Muscle of leg (tissue), 11 donors: ENCODE results near the gene PPP1R3A. TPM values are rescaled to one million over a fixed set of nuclear protein-coding genes. Genes with fewer than 3 reads are reported as not detected.

Experiments
- DNase-seq: peaks from one replicate; pipeline ENCODE4 v3.0.0; 2013
- H3K27ac ChIP-seq: one replicate; pipeline ENCODE4 v1.5.1; 2013; ENCODE audit warnings: mild to moderate bottlenecking, low read length, control low read depth
- H3K27me3 ChIP-seq: one replicate; pipeline ENCODE4 v1.6.1; 2013; ENCODE audit warnings: low read length; ENCODE audit not compliant: control insufficient read depth, insufficient read depth
- H3K36me3 ChIP-seq: one replicate; pipeline ENCODE4 v1.6.1; 2013; ENCODE audit warnings: low read length; ENCODE audit not compliant: control insufficient read depth, insufficient read depth
- H3K4me1 ChIP-seq: one replicate; pipeline ENCODE4 v1.6.1; 2013; ENCODE audit warnings: low read length; ENCODE audit not compliant: control insufficient read depth, insufficient read depth
- H3K4me3 ChIP-seq: one replicate; pipeline ENCODE4 v1.5.1; 2013; ENCODE audit warnings: low read length, control low read depth
- H3K9me3 ChIP-seq: replicated peaks from 2 replicates; pipeline ENCODE4 v1.6.1; 2013; ENCODE audit warnings: low read depth, low read length; ENCODE audit not compliant: control insufficient read depth
- whole genome bisulfite sequencing: methylation state at CpG from one replicate; pipeline ENCODE4 v1.1.5; 2013; ENCODE audit warnings: missing lambda C conversion rate; ENCODE audit not compliant: insufficient coverage; 5-methylcytosine and 5-hydroxymethylcytosine counted together
- polyA plus RNA-seq, 8 donors: library from polyadenylated mRNA; unstranded; fragments of 120-200 nt; gene quantifications; one replicate each; pipeline versions ENCODE4 v1.2.1 to v1.2.3, GENCODE V29; 2013; ENCODE audit warnings: inconsistent platforms in 1 of 8, low replicate concordance in 1 of 8; ENCODE audit not compliant: insufficient read length in 8 of 8, insufficient read depth in 1 of 8
- total RNA-seq: library from RNA; stranded (reverse); fragments of 120-200 nt; gene quantifications from one replicate; pipeline ENCODE4 v1.2.4, GENCODE V29; 2013

PPP1R3A gene
- total and polyA plus RNA-seq, 9 donors, result 18.2 to 63.4 (median 36.0) TPM

GRCh38 chr7:113890331-113891030, 28.3 kb downstream of the PPP1R3A start:
- no CpG with 5 or more reads among the region's 2 CpGs for WGBS
- no peak for DNase-seq
- H3K9me3 ChIP-seq, result no peaks in the 10 kb centered on the region
- no peak overlapping the region for H3K4me3 ChIP-seq
- no peaks in the 10 kb centered on the region for H3K4me1 ChIP-seq
- H3K27ac ChIP-seq, result no peak overlapping the region
- H3K36me3 ChIP-seq, result no peaks in the 10 kb centered on the region
- H3K27me3 ChIP-seq, result no peaks in the 10 kb centered on the region

GRCh38 chr7:113883096-113883495, 35.7 kb downstream of the PPP1R3A start:
- DNase-seq, result peak; percentile 71
- Histone ChIP-seq H3K4me1 (peaks cover 2% of the 10 kb centered on the region), H3K27ac (no peak overlapping the region), H3K27me3 (no peaks in the 10 kb centered on the region), H3K4me3 (no peak overlapping the region), H3K9me3 (no peaks in the 10 kb centered on the region), H3K36me3 (no peaks in the 10 kb centered on the region)
- WGBS, result no CpG with 5 or more reads among the region's 1 CpG

DNA sequence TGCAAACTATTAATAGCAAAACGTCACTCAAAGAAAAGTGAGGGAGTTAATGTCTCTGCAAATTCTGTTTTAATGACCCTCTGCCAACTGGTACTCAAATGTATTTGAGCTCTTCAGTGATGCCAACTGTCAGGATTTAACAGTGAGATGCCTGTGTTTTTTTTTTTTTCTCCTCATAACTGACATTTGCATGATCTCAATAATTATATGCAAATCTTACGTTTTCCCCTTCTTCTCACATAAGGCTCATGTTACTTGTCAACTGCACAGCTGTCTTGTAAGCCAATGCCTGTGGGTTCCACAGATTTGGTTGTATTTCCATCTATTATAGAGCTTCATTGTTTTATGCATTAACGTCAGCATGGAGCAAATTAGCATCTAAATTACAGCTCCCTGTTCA, 38.2 kb downstream of the PPP1R3A start:
- DNase-seq, result peak; percentile 15
- peaks cover 2% of the 10 kb centered on the region for H3K4me1 ChIP-seq
- no peaks in the 10 kb centered on the region for H3K9me3 ChIP-seq
- H3K27me3 ChIP-seq, result no peaks in the 10 kb centered on the region
- no peaks in the 10 kb centered on the region for H3K36me3 ChIP-seq
- WGBS, result no CpG with 5 or more reads among the region's 3 CpGs
- no peak overlapping the region for H3K4me3 ChIP-seq
- no peak overlapping the region for H3K27ac ChIP-seq

DNA sequence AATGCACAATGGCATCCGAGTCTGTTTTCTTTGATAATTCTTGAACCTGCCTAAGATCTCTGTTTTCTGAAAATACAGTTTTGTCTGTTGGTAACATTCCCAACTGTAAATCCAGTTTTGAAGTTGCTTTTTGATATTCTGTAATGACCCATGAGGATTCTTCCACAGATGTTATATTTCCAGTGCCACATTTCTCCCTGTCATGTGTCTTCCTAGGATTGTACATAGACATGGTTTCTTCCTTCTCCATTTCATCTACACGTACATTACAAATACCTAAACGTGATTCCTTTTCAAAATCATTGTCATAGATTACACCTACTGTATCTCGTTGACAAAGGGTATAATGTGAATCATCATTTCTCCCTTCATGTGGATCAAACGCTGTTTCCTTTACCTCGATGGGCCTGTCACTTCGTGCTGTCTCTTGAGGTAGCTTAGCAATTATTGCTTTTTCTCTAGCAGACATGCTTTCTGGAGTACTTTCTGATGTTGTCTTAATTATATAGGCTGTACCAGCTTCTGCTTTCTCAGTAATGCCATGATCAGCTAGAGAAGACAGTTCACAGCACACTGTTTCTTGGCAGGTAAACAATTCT, 40.3 kb downstream of the PPP1R3A start:
- H3K27ac ChIP-seq, result no peak overlapping the region

GRCh38 chr7:113875224-113875623, 43.6 kb downstream of the PPP1R3A start:
- Histone ChIP-seq H3K4me3 (no peak overlapping the region), H3K4me1 (peaks cover under 1% of the 10 kb centered on the region), H3K9me3 (no peaks in the 10 kb centered on the region), H3K27ac (no peak overlapping the region), H3K27me3 (no peaks in the 10 kb centered on the region), H3K36me3 (no peaks in the 10 kb centered on the region)
- no CpG with 5 or more reads among the region's 2 CpGs for WGBS
- DNase-seq, result no peak

More for the DNA sequence above, 40.3 kb downstream of the PPP1R3A start:
- no peak overlapping the region for H3K4me3 ChIP-seq
- H3K36me3 ChIP-seq, result no peaks in the 10 kb centered on the region
- H3K4me1 ChIP-seq, result peaks cover 2% of the 10 kb centered on the region
- no peak for DNase-seq
- H3K9me3 ChIP-seq, result no peaks in the 10 kb centered on the region
- no peaks in the 10 kb centered on the region for H3K27me3 ChIP-seq
- WGBS, result 94% methylated on average over 3 of the region's 7 CpGs

GRCh38 chr7:113873554-113874151, 45.2 kb downstream of the PPP1R3A start:
- no peaks in the 10 kb centered on the region for H3K4me1 ChIP-seq
- H3K4me3 ChIP-seq, result no peak overlapping the region
- no peak overlapping the region for H3K27ac ChIP-seq
- no peaks in the 10 kb centered on the region for H3K27me3 ChIP-seq
- DNase-seq, result no peak
- 82% methylated on average over 2 of the region's 2 CpGs for WGBS
- H3K36me3 ChIP-seq, result no peaks in the 10 kb centered on the region
- H3K9me3 ChIP-seq, result no peaks in the 10 kb centered on the region

DNA sequence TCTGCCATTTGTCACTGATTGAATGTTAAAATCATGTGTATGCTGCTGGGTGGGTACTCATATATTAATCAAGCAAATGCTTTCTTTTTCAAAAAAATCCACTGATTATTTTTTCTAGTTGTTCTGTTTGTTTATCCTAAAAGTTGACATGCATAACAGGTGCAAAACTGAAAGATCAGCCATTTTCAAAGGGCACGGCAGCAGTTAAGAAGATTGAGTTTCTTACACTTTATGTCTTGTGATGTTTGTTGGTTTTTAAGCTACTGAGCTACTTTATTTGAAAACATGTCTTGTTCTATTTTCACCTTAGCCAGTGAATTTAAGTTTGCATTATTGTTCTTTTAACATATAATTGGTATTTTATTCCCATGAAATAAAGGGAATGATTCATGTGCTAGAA, 45.8 kb downstream of the PPP1R3A start:
- no peaks in the 10 kb centered on the region for H3K9me3 ChIP-seq
- no peaks in the 10 kb centered on the region for H3K27me3 ChIP-seq
- H3K4me3 ChIP-seq, result no peak overlapping the region
- WGBS, result no CpG with 5 or more reads among the region's 1 CpG
- no peak for DNase-seq
- no peaks in the 10 kb centered on the region for H3K4me1 ChIP-seq
- no peak overlapping the region for H3K27ac ChIP-seq
- H3K36me3 ChIP-seq, result no peaks in the 10 kb centered on the region

DNA sequence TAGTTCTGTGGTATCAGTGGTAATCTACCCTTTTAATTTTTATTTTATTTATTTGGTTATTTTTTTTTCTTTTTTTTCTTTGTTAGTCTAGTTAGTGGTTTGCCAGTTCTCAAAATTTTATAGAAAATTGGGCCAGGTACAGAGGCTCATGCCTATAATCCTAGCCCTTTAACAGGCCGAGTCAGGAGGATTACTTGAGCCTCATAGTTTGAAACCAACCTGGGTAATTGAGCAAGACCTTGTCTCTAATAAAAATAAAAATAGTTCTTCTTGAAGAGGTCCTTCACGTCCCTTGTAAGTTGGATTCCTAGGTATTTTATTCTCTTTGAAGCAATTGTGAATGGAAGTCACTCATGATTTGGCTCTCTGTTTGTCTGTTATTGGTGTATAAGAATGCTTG, 51.5 kb downstream of the PPP1R3A start:
- Histone ChIP-seq H3K27ac (no peak overlapping the region), H3K4me3 (no peak overlapping the region), H3K27me3 (no peaks in the 10 kb centered on the region), H3K4me1 (no peaks in the 10 kb centered on the region), H3K36me3 (no peaks in the 10 kb centered on the region), H3K9me3 (no peaks in the 10 kb centered on the region)
- whole genome bisulfite sequencing, result no CpG with 5 or more reads among the region's 2 CpGs
- DNase-seq, result no peak

- no peak overlapping the region for H3K4me3 ChIP-seq
- no peaks in the 10 kb centered on the region for H3K36me3 ChIP-seq
- no peaks in the 10 kb centered on the region for H3K4me1 ChIP-seq
- H3K27ac ChIP-seq, result no peak overlapping the region
- WGBS, result 83% methylated on average over 1 of the region's 2 CpGs
- no peaks in the 10 kb centered on the region for H3K27me3 ChIP-seq
- H3K9me3 ChIP-seq, result no peaks in the 10 kb centered on the region
- no peak for DNase-seq
Observed at GRCh38 chr7:113856010-113856409, 62.8 kb downstream of the PPP1R3A start.

- Histone ChIP-seq H3K27ac (no peak overlapping the region), H3K4me3 (no peak overlapping the region), H3K9me3 (no peaks in the 10 kb centered on the region), H3K27me3 (no peaks in the 10 kb centered on the region), H3K36me3 (no peaks in the 10 kb centered on the region), H3K4me1 (no peaks in the 10 kb centered on the region)
- DNase-seq, result no peak
- no CpG with 5 or more reads among the region's 3 CpGs for WGBS
Observed at GRCh38 chr7:113840954-113841353, 77.9 kb downstream of the PPP1R3A start.
